ENCODE measurements around the gene RFC4. TPM values are rescaled to one million over a fixed set of nuclear protein-coding genes. Genes with fewer than 3 reads are reported as not detected.

Gene RFC4
- total and polyA plus RNA-seq, 2 of the 4 experiments (the other 2 are of a cell fraction): 19.5 to 27.9 TPM

DNA sequence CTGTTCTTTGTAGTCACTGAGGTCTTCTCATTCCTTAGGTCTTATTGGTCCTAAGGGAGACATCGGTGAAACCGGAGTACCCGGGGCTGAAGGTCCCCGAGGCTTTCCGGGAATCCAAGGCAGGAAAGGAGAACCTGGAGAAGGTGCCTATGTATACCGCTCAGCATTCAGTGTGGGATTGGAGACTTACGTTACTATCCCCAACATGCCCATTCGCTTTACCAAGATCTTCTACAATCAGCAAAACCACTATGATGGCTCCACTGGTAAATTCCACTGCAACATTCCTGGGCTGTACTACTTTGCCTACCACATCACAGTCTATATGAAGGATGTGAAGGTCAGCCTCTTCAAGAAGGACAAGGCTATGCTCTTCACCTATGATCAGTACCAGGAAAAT is 47.9 kb upstream of the RFC4 start:
- no peaks in the 10 kb centered on the region for H3K9me1 ChIP-seq (ENCODE audit: insufficient read depth, low read length)
- no peak overlapping the region for H2BK120ac ChIP-seq (ENCODE audit: low read depth, low read length)
- no peak overlapping the region for H3K14ac ChIP-seq (replicated peaks; ENCODE audit: low read depth, low read length)
- no peak for TF ChIP-seq BHLHE40 (IDR thresholded peaks at IDR 0.05; ENCODE audit: low read depth, low read length)
- TF ChIP-seq POLR2A (IDR thresholded peaks at IDR 0.05; ENCODE audit: low read depth, low read length): no peak
- TF ChIP-seq, protein P1, sequence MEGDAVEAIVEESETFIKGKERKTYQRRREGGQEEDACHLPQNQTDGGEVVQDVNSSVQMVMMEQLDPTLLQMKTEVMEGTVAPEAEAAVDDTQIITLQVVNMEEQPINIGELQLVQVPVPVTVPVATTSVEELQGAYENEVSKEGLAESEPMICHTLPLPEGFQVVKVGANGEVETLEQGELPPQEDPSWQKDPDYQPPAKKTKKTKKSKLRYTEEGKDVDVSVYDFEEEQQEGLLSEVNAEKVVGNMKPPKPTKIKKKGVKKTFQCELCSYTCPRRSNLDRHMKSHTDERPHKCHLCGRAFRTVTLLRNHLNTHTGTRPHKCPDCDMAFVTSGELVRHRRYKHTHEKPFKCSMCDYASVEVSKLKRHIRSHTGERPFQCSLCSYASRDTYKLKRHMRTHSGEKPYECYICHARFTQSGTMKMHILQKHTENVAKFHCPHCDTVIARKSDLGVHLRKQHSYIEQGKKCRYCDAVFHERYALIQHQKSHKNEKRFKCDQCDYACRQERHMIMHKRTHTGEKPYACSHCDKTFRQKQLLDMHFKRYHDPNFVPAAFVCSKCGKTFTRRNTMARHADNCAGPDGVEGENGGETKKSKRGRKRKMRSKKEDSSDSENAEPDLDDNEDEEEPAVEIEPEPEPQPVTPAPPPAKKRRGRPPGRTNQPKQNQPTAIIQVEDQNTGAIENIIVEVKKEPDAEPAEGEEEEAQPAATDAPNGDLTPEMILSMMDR (conservative IDR thresholded peaks at IDR 0.05; ENCODE audit: low read depth, low read length): no peak
- TF ChIP-seq MXI1 (IDR thresholded peaks at IDR 0.05; ENCODE audit: borderline replicate concordance, low read depth, low read length): no peak
- TF ChIP-seq CHD1 (IDR thresholded peaks at IDR 0.05; ENCODE audit: low read depth, low read length): no peak
- no peak for TF ChIP-seq SMC3 (IDR thresholded peaks at IDR 0.05; ENCODE audit: low read depth, low read length)
- TF ChIP-seq CEBPB (IDR thresholded peaks at IDR 0.05; ENCODE audit: low read depth, low read length): no peak
- TF ChIP-seq NFE2L2 (IDR thresholded peaks at IDR 0.05; ENCODE audit: low read depth, low read length): no peak
- H2BK5ac ChIP-seq (ENCODE audit: low read depth, low read length, poor library complexity, severe bottlenecking): no peak overlapping the region
- ChIA-PET CTCF (no interaction called here), POLR2A (ENCODE audit: unreplicated experiment) (no interaction called here)
- H3K4me2 ChIP-seq (ENCODE audit: low read depth, low read length): no peak overlapping the region
- no peak overlapping the region for H3K18ac ChIP-seq (ENCODE audit: low read depth, low read length)
- BruUV-seq (replicated peaks): no TSS peak
- H3K23ac ChIP-seq (ENCODE audit: low read depth, low read length): no peak overlapping the region
- H2BK20ac ChIP-seq (ENCODE audit: low read depth, low read length): no peak overlapping the region
- ATAC-seq (ENCODE audit: low read depth): no peak
- H2AK9ac ChIP-seq (replicated peaks; ENCODE audit: low read depth, low read length, poor library complexity): no peak overlapping the region
- in situ Hi-C loops (cut with MboI; ENCODE audit: low sequenced_read_pairs) (no loop called here), dilution Hi-C loops (cut with HindIII; ENCODE audit: low sequenced_read_pairs, unreplicated experiment) (no loop called here), intact Hi-C loops (cut with micrococcal nuclease) (no loop called here)
- whole genome bisulfite sequencing, 2 experiments (ENCODE audit: extremely low coverage in 2 of 2, insufficient read length in 1 of 2): no CpG with 5 or more reads among the region's 8 CpGs
- no peak overlapping the region for H3K56ac ChIP-seq (ENCODE audit: extremely low read depth, insufficient read depth, low read length)
- H4K5ac ChIP-seq (ENCODE audit: low read depth, low read length): no peak overlapping the region
- H3K4me1 ChIP-seq (ENCODE audit: control insufficient read depth, insufficient read depth, low read length): no peaks in the 10 kb centered on the region
- H3K4me3 ChIP-seq (ENCODE audit: insufficient read depth, low read depth, low read length): no peak overlapping the region
- DNase-seq: no peak
- H4K91ac ChIP-seq (ENCODE audit: insufficient read depth, low read depth, low read length): no peak overlapping the region
- H3K27ac ChIP-seq (ENCODE audit: insufficient read depth, low read length): no peak overlapping the region
- no peak overlapping the region for H3K4ac ChIP-seq (ENCODE audit: low read depth, low read length)
- no peaks in the 10 kb centered on the region for H4K20me1 ChIP-seq (ENCODE audit: insufficient read depth, low read length)
- no peak overlapping the region for H3K9ac ChIP-seq (ENCODE audit: low read depth, low read length)
- no peak overlapping the region for H2AK5ac ChIP-seq (ENCODE audit: low read depth, low read length)
- no peaks in the 10 kb centered on the region for H3K79me1 ChIP-seq (ENCODE audit: low read depth in 1 of 2, low read length in 2 of 2)
- H3K27me3 ChIP-seq (ENCODE audit: control insufficient read depth, insufficient read depth, low read length): peaks cover 13% of the 10 kb centered on the region
- H4K8ac ChIP-seq (ENCODE audit: low read depth in 2 of 2, low read length in 2 of 2): no peak overlapping the region
- H3K36me3 ChIP-seq (ENCODE audit: control insufficient read depth, insufficient read depth, low read length): no peaks in the 10 kb centered on the region
- no peaks in the 10 kb centered on the region for H3K9me3 ChIP-seq (ENCODE audit: control insufficient read depth, insufficient read depth, low read length)
- no peak overlapping the region for H2BK15ac ChIP-seq (ENCODE audit: low read depth, low read length)
- H2AFZ ChIP-seq (replicated peaks; ENCODE audit: low read length, poor library complexity): no peak overlapping the region
